Activated CD4-positive, alpha-beta T cell treated with anti-CD3 and anti-CD28 coated beads, Interleukin-2, amount 10 ng/mL, durations not matched to agents 24 days and 14 days (primary cell): ENCODE measurements around the gene CCDC141. TPM values are rescaled to one million over a fixed set of nuclear protein-coding genes. Genes with fewer than 3 reads are reported as not detected.
"Not testable (repeated sequence)": the region's sequence is repeated elsewhere in the genome, so short reads cannot be mapped to it uniquely, and the experiment has no call there.

ENCODE experiments used
- DNase-seq: peaks from one replicate; pipeline ENCODE4 v3.0.0; 2022
- H3K27ac Mint-ChIP-seq: one replicate; pipeline ENCODE4 v1.8.0; 2022; ENCODE audit warnings: mild to moderate bottlenecking, mixed read lengths
- H3K27me3 Mint-ChIP-seq: one replicate; pipeline ENCODE4 v1.8.0; 2022; ENCODE audit warnings: mixed read lengths
- H3K36me3 Mint-ChIP-seq: one replicate; pipeline ENCODE4 v1.8.0; 2022; ENCODE audit warnings: low read depth, mild to moderate bottlenecking, mixed read lengths
- H3K4me1 Mint-ChIP-seq: one replicate; pipeline ENCODE4 v1.8.0; 2021; ENCODE audit warnings: mixed read lengths
- H3K4me3 Mint-ChIP-seq: one replicate; pipeline ENCODE4 v1.8.0; 2022; ENCODE audit warnings: mild to moderate bottlenecking, moderate library complexity, mixed read lengths
- H3K9me3 Mint-ChIP-seq: one replicate; pipeline ENCODE4 v1.8.0; 2021; ENCODE audit warnings: mixed read lengths
- intact Hi-C: fragments of 100-400 bp; cut with micrococcal nuclease; formaldehyde crosslinking; loops from one replicate; pipeline ENCODE4 v1.15.1; 2023
- total RNA-seq: library from RNA; stranded (reverse); gene quantifications from 2 replicates; pipeline ENCODE4 v1.2.3, GENCODE V29; 2022

CCDC141 gene
- total RNA-seq: 2.1 and 2.5 TPM in 2 replicates

GRCh38 chr2:179049546-179050311 lies at the start of gene CCDC141:
Gene CCDC141, minus strand, starts transcription at chr2:179050137. Its CDS starts 196 bp downstream, at chr2:179049941.
- DNase-seq: peak; percentile 76
- Mint-ChIP-seq H3K9me3 (no peaks in the 10 kb centered on the region), H3K4me3 (peak within 1 kb of the TSS; percentile 87), H3K27me3 (no peaks in the 10 kb centered on the region), H3K4me1 (peaks cover 34% of the 10 kb centered on the region), H3K36me3 (peaks cover 12% of the 10 kb centered on the region), H3K27ac (peak within 1 kb of the TSS; percentile 85)
- intact Hi-C loops: loop anchor here (1.0 kb wide), 1 partner anchor 17 kb away; no protein-coding TSS in a partner anchor

- no peak for DNase-seq
- Mint-ChIP-seq H3K27me3 (no peaks in the 10 kb centered on the region), H3K36me3 (no peaks in the 10 kb centered on the region), H3K4me1 (peaks cover 28% of the 10 kb centered on the region), H3K4me3 (no peak overlapping the region), H3K27ac (no peak overlapping the region), H3K9me3 (peaks cover 14% of the 10 kb centered on the region)
- intact Hi-C loops: no loop called here
Measured at GRCh38 chr2:179098080-179098689, 48.2 kb upstream of the CCDC141 start.

- H3K4me1 Mint-ChIP-seq: peaks cover 28% of the 10 kb centered on the region
- intact Hi-C loops: no loop called here
- no peaks in the 10 kb centered on the region for H3K36me3 Mint-ChIP-seq
- H3K27me3 Mint-ChIP-seq: no peaks in the 10 kb centered on the region
- DNase-seq: no peak
- H3K9me3 Mint-ChIP-seq: peaks cover 14% of the 10 kb centered on the region
- no peak overlapping the region for H3K4me3 Mint-ChIP-seq
- peak overlapping the region; percentile 76 for H3K27ac Mint-ChIP-seq
Measured at GRCh38 chr2:179097131-179097530, 47.2 kb upstream of the CCDC141 start.

GRCh38 chr2:179096090-179096489 lies 46.2 kb upstream of the CCDC141 start:
- peak; percentile 75 for DNase-seq
- Mint-ChIP-seq H3K4me1 (peaks cover 28% of the 10 kb centered on the region), H3K4me3 (peak overlapping the region; percentile 19), H3K9me3 (peaks cover 14% of the 10 kb centered on the region), H3K27ac (peak overlapping the region; percentile 60), H3K27me3 (no peaks in the 10 kb centered on the region), H3K36me3 (no peaks in the 10 kb centered on the region)
- intact Hi-C loops: no loop called here

- H3K4me1 Mint-ChIP-seq: peaks cover 28% of the 10 kb centered on the region
- H3K27ac Mint-ChIP-seq, H3K27me3 Mint-ChIP-seq, H3K4me3 Mint-ChIP-seq, H3K36me3 Mint-ChIP-seq, intact Hi-C loops: not testable (repeated sequence)
- peaks cover 21% of the 10 kb centered on the region for H3K9me3 Mint-ChIP-seq
- DNase-seq: peak; percentile 73
Measured at GRCh38 chr2:179092912-179093311, 43.0 kb upstream of the CCDC141 start.

GRCh38 chr2:179082697-179083096 lies 32.8 kb upstream of the CCDC141 start:
- Mint-ChIP-seq H3K4me1 (peaks cover 3% of the 10 kb centered on the region), H3K36me3 (no peaks in the 10 kb centered on the region), H3K27ac (no peak overlapping the region), H3K4me3 (no peak overlapping the region), H3K9me3 (peaks cover 23% of the 10 kb centered on the region), H3K27me3 (no peaks in the 10 kb centered on the region)
- DNase-seq: no peak
- intact Hi-C loops: no loop called here

GRCh38 chr2:179081954-179082353 lies 32.0 kb upstream of the CCDC141 start:
- no peak for DNase-seq
- Mint-ChIP-seq H3K9me3 (peaks cover 28% of the 10 kb centered on the region), H3K27me3 (no peaks in the 10 kb centered on the region), H3K4me3 (no peak overlapping the region), H3K36me3 (peaks cover 3% of the 10 kb centered on the region), H3K4me1 (peaks cover 3% of the 10 kb centered on the region), H3K27ac (no peak overlapping the region)
- intact Hi-C loops: no loop called here

GRCh38 chr2:179072527-179072926 lies 22.6 kb upstream of the CCDC141 start:
- Mint-ChIP-seq H3K27me3 (no peaks in the 10 kb centered on the region), H3K9me3 (peaks cover 27% of the 10 kb centered on the region), H3K36me3 (peaks cover 5% of the 10 kb centered on the region), H3K27ac (no peak overlapping the region), H3K4me3 (no peak overlapping the region), H3K4me1 (no peaks in the 10 kb centered on the region)
- DNase-seq: no peak
- intact Hi-C loops: no loop called here

- intact Hi-C loops: no loop called here
- Mint-ChIP-seq H3K27me3 (no peaks in the 10 kb centered on the region), H3K4me3 (no peak overlapping the region), H3K4me1 (no peaks in the 10 kb centered on the region), H3K9me3 (peaks cover 24% of the 10 kb centered on the region), H3K27ac (no peak overlapping the region), H3K36me3 (peaks cover 2% of the 10 kb centered on the region)
- DNase-seq: no peak
Measured at GRCh38 chr2:179071810-179072355, 21.9 kb upstream of the CCDC141 start.

GRCh38 chr2:179070895-179071294 lies 21.0 kb upstream of the CCDC141 start:
- intact Hi-C loops: no loop called here
- Mint-ChIP-seq H3K4me3 (no peak overlapping the region), H3K36me3 (no peaks in the 10 kb centered on the region), H3K4me1 (no peaks in the 10 kb centered on the region), H3K9me3 (peaks cover 21% of the 10 kb centered on the region), H3K27me3 (no peaks in the 10 kb centered on the region), H3K27ac (no peak overlapping the region)
- no peak for DNase-seq

GRCh38 chr2:179069685-179070084 lies 19.7 kb upstream of the CCDC141 start:
- H3K27ac Mint-ChIP-seq: no peak overlapping the region
- no peaks in the 10 kb centered on the region for H3K36me3 Mint-ChIP-seq
- no peaks in the 10 kb centered on the region for H3K4me1 Mint-ChIP-seq
- DNase-seq: no peak
- no peak overlapping the region for H3K4me3 Mint-ChIP-seq
- no peaks in the 10 kb centered on the region for H3K27me3 Mint-ChIP-seq
- intact Hi-C loops: no loop called here
- peaks cover 21% of the 10 kb centered on the region for H3K9me3 Mint-ChIP-seq

- DNase-seq: no peak
- H3K36me3 Mint-ChIP-seq: no peaks in the 10 kb centered on the region
- peaks cover 21% of the 10 kb centered on the region for H3K9me3 Mint-ChIP-seq
- no peak overlapping the region for H3K27ac Mint-ChIP-seq
- H3K4me1 Mint-ChIP-seq: no peaks in the 10 kb centered on the region
- no peak overlapping the region for H3K4me3 Mint-ChIP-seq
- no peaks in the 10 kb centered on the region for H3K27me3 Mint-ChIP-seq
- intact Hi-C loops: no loop called here
Measured at GRCh38 chr2:179068991-179069643, 19.2 kb upstream of the CCDC141 start.

- no peaks in the 10 kb centered on the region for H3K4me1 Mint-ChIP-seq
- H3K4me3 Mint-ChIP-seq: no peak overlapping the region
- no peaks in the 10 kb centered on the region for H3K36me3 Mint-ChIP-seq
- no peak for DNase-seq
- peaks cover 6% of the 10 kb centered on the region for H3K9me3 Mint-ChIP-seq
- intact Hi-C loops: no loop called here
- no peak overlapping the region for H3K27ac Mint-ChIP-seq
- no peaks in the 10 kb centered on the region for H3K27me3 Mint-ChIP-seq
Measured at GRCh38 chr2:179059026-179059700, 9.2 kb upstream of the CCDC141 start.
